ENCODE results near the gene INPP5D.

DNA sequence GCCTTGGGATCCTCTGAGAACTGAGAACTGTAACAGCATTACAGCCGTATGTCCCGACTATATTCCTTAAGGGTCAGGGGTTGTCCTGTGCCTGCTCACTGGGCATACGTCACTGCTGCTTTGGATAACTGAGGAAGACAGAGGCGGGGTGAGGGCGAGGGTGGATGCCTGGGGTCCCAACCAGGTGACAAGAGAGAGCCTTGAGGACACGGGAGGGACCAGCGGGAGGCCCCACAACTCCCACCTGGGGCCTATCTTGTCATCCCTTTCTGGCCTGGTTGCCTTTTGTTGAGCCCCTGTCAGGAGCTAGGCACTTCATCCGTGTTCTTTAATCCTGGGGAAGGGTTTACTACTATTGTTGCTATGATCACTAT is 28.8 kb downstream of the INPP5D start:
- TF ChIP-seq, protein P1, sequence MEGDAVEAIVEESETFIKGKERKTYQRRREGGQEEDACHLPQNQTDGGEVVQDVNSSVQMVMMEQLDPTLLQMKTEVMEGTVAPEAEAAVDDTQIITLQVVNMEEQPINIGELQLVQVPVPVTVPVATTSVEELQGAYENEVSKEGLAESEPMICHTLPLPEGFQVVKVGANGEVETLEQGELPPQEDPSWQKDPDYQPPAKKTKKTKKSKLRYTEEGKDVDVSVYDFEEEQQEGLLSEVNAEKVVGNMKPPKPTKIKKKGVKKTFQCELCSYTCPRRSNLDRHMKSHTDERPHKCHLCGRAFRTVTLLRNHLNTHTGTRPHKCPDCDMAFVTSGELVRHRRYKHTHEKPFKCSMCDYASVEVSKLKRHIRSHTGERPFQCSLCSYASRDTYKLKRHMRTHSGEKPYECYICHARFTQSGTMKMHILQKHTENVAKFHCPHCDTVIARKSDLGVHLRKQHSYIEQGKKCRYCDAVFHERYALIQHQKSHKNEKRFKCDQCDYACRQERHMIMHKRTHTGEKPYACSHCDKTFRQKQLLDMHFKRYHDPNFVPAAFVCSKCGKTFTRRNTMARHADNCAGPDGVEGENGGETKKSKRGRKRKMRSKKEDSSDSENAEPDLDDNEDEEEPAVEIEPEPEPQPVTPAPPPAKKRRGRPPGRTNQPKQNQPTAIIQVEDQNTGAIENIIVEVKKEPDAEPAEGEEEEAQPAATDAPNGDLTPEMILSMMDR (IDR thresholded peaks at IDR 0.05; ENCODE audit: low read depth, low read length): no peak
- no peak for TF ChIP-seq EZH2phosphoT487 (IDR thresholded peaks at IDR 0.05; ENCODE audit: low read depth)

Data from OCI-LY3 (cell line).